Measurements from ENCODE around the gene RTL1. TPM values are rescaled to one million over a fixed set of nuclear protein-coding genes. Genes with fewer than 3 reads are reported as not detected.

RTL1 gene
- total and polyA plus RNA-seq, 10 of the 15 experiments (the other 5 are each of a cell fraction or from before 2014, with no cell fraction given), result not detected

DNA sequence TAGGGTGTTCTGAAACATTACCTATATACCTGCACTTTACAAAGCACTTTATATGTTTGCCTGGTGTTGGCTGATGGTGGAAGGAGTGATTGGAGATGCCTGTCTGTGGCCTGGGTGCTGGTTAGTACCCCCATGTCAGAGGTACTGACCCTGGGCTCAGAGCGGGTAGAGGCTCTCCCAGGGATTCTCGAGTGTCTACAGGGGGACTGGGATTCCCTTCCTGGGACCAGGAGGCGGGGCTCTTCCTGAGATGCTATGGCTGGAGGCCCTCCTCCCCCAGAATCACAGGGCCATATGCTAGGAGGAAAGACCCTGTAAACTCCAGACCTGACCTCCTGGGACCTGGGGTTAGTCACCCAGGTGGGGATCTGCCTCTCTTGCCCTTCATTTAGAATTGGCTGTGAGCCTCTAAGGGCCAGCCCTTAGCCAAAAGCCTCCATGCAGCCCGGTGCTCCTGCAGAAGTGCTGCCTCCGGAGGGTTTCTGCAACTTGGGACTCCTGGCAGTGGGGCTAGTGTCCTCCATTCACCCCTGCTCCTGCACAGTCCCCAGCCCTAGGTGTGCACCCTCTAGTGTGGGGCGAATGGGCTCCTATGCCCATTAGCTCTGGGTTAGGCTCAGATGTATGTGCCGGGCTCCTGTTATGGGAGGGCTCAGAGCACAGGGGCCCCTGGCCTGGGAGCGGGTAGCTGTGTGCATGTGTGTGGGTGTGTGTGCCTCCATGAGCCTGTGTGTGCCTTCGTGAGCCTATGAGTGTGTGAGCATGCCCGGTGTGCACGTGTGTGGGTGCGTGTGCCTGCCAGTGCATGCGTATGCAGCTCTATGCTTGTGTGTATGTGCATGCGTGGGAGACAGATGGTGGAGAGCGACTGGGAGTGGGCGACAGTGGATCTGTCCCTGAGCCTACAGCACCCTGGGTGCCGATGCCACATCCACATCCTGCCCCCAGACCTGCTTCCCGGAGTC is 36.6 kb downstream of the RTL1 start:
- intact Hi-C loops (cut with micrococcal nuclease; ENCODE audit: unreplicated experiment), result no loop called here
- H3K4me1 ChIP-seq (ENCODE audit: control insufficient read depth, insufficient read depth, low read length), result no peaks in the 10 kb centered on the region
- POLR2A ChIA-PET, result no interaction called here
- ATAC-seq (no peak), DNase-seq (ENCODE audit: low read depth, low spot score) (no peak), FAIRE-seq (no peak)
- H2AFZ ChIP-seq (ENCODE audit: control insufficient read depth, low read depth, low read length), result no peak overlapping the region
- CTCF ChIA-PET, result no interaction called here
- WGBS (ENCODE audit: insufficient coverage, insufficient replicate concordance, low lambda C conversion rate, missing lambda C conversion rate), result 36% methylated on average over 18 of the region's 18 CpGs
- BruUV-seq (replicated peaks), result no TSS peak
- no peak overlapping the region for H3K4me3 ChIP-seq
- H3K27ac ChIP-seq (ENCODE audit: control insufficient read depth, insufficient read depth), result no peak overlapping the region
- SMC1A ChIA-PET (ENCODE audit: uncharacterized antibody, unreplicated experiment), result no interaction called here
- no peaks in the 10 kb centered on the region for H3K9me3 ChIP-seq (replicated peaks; ENCODE audit: control insufficient read depth, insufficient read depth, low read length)
- in situ Hi-C loops (cut with MboI), result no loop called here
- H3K27me3 ChIP-seq (replicated peaks in 1 of 2; ENCODE audit: control insufficient read depth in 2 of 2, insufficient read depth in 2 of 2, low read length in 1 of 2), result no peaks in the 10 kb centered on the region
- H4K20me1 ChIP-seq (ENCODE audit: control insufficient read depth, insufficient read depth), result no peaks in the 10 kb centered on the region
- RAD21 ChIA-PET (ENCODE audit: unreplicated experiment), result no interaction called here
- no peak overlapping the region for H3K9ac ChIP-seq (ENCODE audit: control insufficient read depth, insufficient read depth, low read length)
- H3K36me3 ChIP-seq (ENCODE audit: control insufficient read depth in 2 of 2, insufficient read depth in 2 of 2, low read length in 1 of 2), result no peaks in the 10 kb centered on the region
- no peak overlapping the region for H3K4me2 ChIP-seq (ENCODE audit: control insufficient read depth, insufficient read depth)
- no peaks in the 10 kb centered on the region for H3K79me2 ChIP-seq (ENCODE audit: control insufficient read depth, insufficient read depth, low read length)
- TF ChIP-seq RAD21 (IDR thresholded peaks at IDR 0.05; ENCODE audit: insufficient read depth, low read depth, low read length), result no peak
- TF ChIP-seq SUZ12 (IDR thresholded peaks at IDR 0.05; ENCODE audit: unreplicated experiment), result no peak
- no peak for TF ChIP-seq IKZF1 (conservative IDR thresholded peaks at IDR 0.05)
- TF ChIP-seq ETV6 (conservative IDR thresholded peaks at IDR 0.05 in 1 of 2, IDR thresholded peaks at IDR 0.05 in 1 of 2; ENCODE audit: borderline replicate concordance in 1 of 2, low read depth in 1 of 2), result no peak
- TF ChIP-seq ZBTB40 (IDR thresholded peaks at IDR 0.05; ENCODE audit: borderline replicate concordance), result no peak
- TF ChIP-seq JUNB (IDR thresholded peaks at IDR 0.05), result no peak

Measured in GM12878 (cell line).